Spleen (tissue), 7 donors: ENCODE results near the gene HOXD4.

Source experiments
- CTCF ChIP-seq, 11 experiments: fragments of 200-600 bp in 7 of 11; fragments of 450-650 bp in 4 of 11; sonication (generic) in 4 of 11; IDR thresholded peaks in 8 of 11; conservative IDR thresholded peaks in 3 of 11; 1 replicate in 7 of 11; 2 replicates in 4 of 11; pipeline versions ENCODE4 v1.4.0 to v1.8.0; 2016 to 2021; ENCODE audit warnings: antibody characterized with exemption in 11 of 11, inconsistent platforms in 4 of 11, mild to moderate bottlenecking in 1 of 11
- POLR2A ChIP-seq, 3 donors: fragments of 450-650 bp; IDR thresholded peaks; one replicate each; pipeline ENCODE4 v1.5.1; 2017; ENCODE audit warnings: antibody characterized with exemption in 3 of 3, mild to moderate bottlenecking in 1 of 3
- donor health status: DM: no; HTN: no; CAD: no; lungs with moderate emphysema.
- donor health status: DM: no; HTN: no; CAD: no.
- donor health status: DM: no; HTN: no; CAD: no.

- TF ChIP-seq POLR2A (IDR thresholded peaks at IDR 0.05) (no peak), CTCF (IDR thresholded peaks at IDR 0.05 in 8 of 11, conservative IDR thresholded peaks at IDR 0.05 in 3 of 11) (peak in 4 of 11 experiments; percentile 17 to 36 (median 26))
Measured at GRCh38 chr2:176118601-176119339, 32.6 kb upstream of the HOXD4 start.
